Activated CD4-positive, alpha-beta T cell treated with anti-CD3 and anti-CD28 coated beads for 24 hours (primary cell): Measurements from ENCODE around the gene ACLY.
"Not testable (repeated sequence)": the region's sequence is repeated elsewhere in the genome, so short reads cannot be mapped to it uniquely, and the experiment has no call there.

ENCODE experiments used
- DNase-seq, 2 donors: peaks; one replicate each; pipeline ENCODE4 v3.0.0-alpha.2; 2020; ENCODE audit warnings: low read depth in 2 of 2

Gene ACLY

GRCh38 chr17:41939693-41940090 lies 20.9 kb upstream of the ACLY start:
- DNase-seq = no peak

GRCh38 chr17:41939044-41939692 lies 20.4 kb upstream of the ACLY start:
- no peak for DNase-seq

- DNase-seq = no peak
Measured at GRCh38 chr17:41937970-41938954, 19.5 kb upstream of the ACLY start.

GRCh38 chr17:41935641-41936040 lies 16.9 kb upstream of the ACLY start:
- DNase-seq = no peak

- no peak for DNase-seq
Measured at GRCh38 chr17:41932816-41933389, 14.2 kb upstream of the ACLY start.

GRCh38 chr17:41931715-41932114 lies 13.0 kb upstream of the ACLY start:
- DNase-seq = not testable (repeated sequence)

- DNase-seq = not testable (repeated sequence)
Measured at GRCh38 chr17:41930833-41931156, 12.0 kb upstream of the ACLY start.

- peak; percentile 91 to 94 for DNase-seq
Measured at GRCh38 chr17:41930009-41930832, 11.5 kb upstream of the ACLY start, which contains the start of gene ODAD4. TSS of gene ODAD4 (plus strand) at chr17:41930617. CDS start at chr17:41930724, 107 bp downstream.

GRCh38 chr17:41928693-41929251 lies 10.0 kb upstream of the ACLY start:
- DNase-seq = no peak

GRCh38 chr17:41925991-41926590 lies 7.3 kb upstream of the ACLY start:
- no peak for DNase-seq

GRCh38 chr17:41920580-41920955 lies 1.8 kb upstream of the ACLY start:
- no peak for DNase-seq

GRCh38 chr17:41919840-41920579 lies 1.3 kb upstream of the ACLY start:
- no peak for DNase-seq

- no peak for DNase-seq
Measured at GRCh38 chr17:41919165-41919817, 540 bp upstream of the ACLY start.

- DNase-seq = peak in 1 of 2 donors; percentile 22
Measured at GRCh38 chr17:41917679-41918313, 955 bp downstream of the ACLY start.

GRCh38 chr17:41917192-41917591 lies 1.6 kb downstream of the ACLY start:
- no peak for DNase-seq

GRCh38 chr17:41915566-41915965 lies 3.2 kb downstream of the ACLY start:
- DNase-seq = no peak

GRCh38 chr17:41915020-41915419 lies 3.7 kb downstream of the ACLY start:
- no peak for DNase-seq

- DNase-seq = no peak
Measured at GRCh38 chr17:41914358-41914766, 4.4 kb downstream of the ACLY start.

- DNase-seq = no peak
Measured at GRCh38 chr17:41913798-41914197, 5.0 kb downstream of the ACLY start.
